ENCODE results near the gene SPOP.

DNA sequence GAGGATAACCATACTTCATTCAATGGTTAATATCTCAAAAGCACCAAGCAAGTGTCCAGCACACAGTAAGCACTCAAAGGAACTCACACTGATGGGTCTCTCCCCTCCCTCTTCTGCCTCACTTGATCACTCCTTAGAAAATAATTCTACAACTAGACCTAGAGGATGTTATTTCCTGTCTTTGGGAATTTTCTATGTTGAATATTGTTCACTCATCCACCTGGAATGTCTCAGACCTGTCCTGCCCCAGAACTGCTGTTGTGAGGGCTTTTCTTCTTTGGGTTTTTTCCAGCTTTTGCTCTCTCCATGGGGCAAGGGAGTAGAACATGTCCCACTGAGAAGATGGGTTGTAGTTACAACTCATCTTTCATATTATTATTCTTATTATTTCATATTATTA, 76.9 kb downstream of the SPOP start:
- TF ChIP-seq, protein P1, sequence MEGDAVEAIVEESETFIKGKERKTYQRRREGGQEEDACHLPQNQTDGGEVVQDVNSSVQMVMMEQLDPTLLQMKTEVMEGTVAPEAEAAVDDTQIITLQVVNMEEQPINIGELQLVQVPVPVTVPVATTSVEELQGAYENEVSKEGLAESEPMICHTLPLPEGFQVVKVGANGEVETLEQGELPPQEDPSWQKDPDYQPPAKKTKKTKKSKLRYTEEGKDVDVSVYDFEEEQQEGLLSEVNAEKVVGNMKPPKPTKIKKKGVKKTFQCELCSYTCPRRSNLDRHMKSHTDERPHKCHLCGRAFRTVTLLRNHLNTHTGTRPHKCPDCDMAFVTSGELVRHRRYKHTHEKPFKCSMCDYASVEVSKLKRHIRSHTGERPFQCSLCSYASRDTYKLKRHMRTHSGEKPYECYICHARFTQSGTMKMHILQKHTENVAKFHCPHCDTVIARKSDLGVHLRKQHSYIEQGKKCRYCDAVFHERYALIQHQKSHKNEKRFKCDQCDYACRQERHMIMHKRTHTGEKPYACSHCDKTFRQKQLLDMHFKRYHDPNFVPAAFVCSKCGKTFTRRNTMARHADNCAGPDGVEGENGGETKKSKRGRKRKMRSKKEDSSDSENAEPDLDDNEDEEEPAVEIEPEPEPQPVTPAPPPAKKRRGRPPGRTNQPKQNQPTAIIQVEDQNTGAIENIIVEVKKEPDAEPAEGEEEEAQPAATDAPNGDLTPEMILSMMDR (IDR thresholded peaks at IDR 0.05): no peak
- TF ChIP-seq POLR2AphosphoS5 (IDR thresholded peaks at IDR 0.05; ENCODE audit: low read depth, low read length) (no peak), REST (IDR thresholded peaks at IDR 0.05; ENCODE audit: insufficient read depth in 1 of 2, low read depth in 2 of 2, low read length in 1 of 2) (no peak)
